ENCODE measurements around the gene SIRT5.

SIRT5 gene

GRCh38 chr6:13641315-13641714 is 66.9 kb downstream of the SIRT5 start:
- DNase-seq = no peak

GRCh38 chr6:13643125-13643524 is 68.7 kb downstream of the SIRT5 start:
- DNase-seq = no peak

- DNase-seq = no peak
Measured at GRCh38 chr6:13648850-13649249, 74.4 kb downstream of the SIRT5 start.

GRCh38 chr6:13649393-13649792 is 75.0 kb downstream of the SIRT5 start:
- DNase-seq = no peak

GRCh38 chr6:13653296-13653695 is 78.9 kb downstream of the SIRT5 start:
- no peak for DNase-seq

GRCh38 chr6:13654496-13654895 is 80.1 kb downstream of the SIRT5 start:
- DNase-seq = no peak

- no peak for DNase-seq
Measured at GRCh38 chr6:13655700-13656099, 81.3 kb downstream of the SIRT5 start.

GRCh38 chr6:13660273-13660672 is 85.9 kb downstream of the SIRT5 start:
- DNase-seq = no peak

GRCh38 chr6:13660893-13661292 is 86.5 kb downstream of the SIRT5 start:
- no peak for DNase-seq

GRCh38 chr6:13661647-13662046 is 87.2 kb downstream of the SIRT5 start:
- DNase-seq = no peak

- DNase-seq = no peak
Measured at GRCh38 chr6:13662651-13663334, 88.4 kb downstream of the SIRT5 start.

GRCh38 chr6:13663986-13664385 is 89.6 kb downstream of the SIRT5 start:
- no peak for DNase-seq
